Measurements from ENCODE around the gene RABEPK. TPM values are rescaled to one million over a fixed set of nuclear protein-coding genes. Genes with fewer than 3 reads are reported as not detected.
"Not testable (repeated sequence)": the region's sequence is repeated elsewhere in the genome, so short reads cannot be mapped to it uniquely, and the experiment has no call there.

The RABEPK gene
- total and polyA plus RNA-seq, 7 experiments from 2014 or later: 10.7 to 52.5 (median 17.5) TPM

DNA sequence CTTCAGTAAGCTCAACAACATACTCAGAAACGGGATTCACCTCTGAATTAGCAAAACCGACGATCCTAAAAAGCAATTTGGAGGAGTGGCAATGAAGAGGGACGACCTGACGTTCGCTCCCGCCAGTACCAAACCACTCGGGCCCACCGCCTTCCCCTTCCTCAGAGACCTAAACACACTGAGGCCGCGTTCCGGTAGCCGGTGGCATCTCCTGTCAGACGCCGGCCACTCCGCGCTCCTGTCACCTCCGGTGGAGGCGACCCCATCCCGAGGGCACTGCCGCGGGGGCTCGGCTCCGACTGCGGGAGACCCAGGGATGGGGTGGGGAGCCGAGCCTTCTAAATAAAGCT lies 11.4 kb upstream of the RABEPK start:
- ChIA-PET CTCF (interaction anchor here (0.7 kb wide), 1 partner anchor 53 kb away, joined by 3 read pairs; the partner anchor contains the start of gene HSPA5), POLR2A (interaction anchor here (0.7 to 1.9 kb wide), 5 partner anchors 10 to 239 kb away, joined by 3 to 15 read pairs (median 3); partner anchors contain the start of gene HSPA5)
- peaks cover 0 to 6% (median 0%) of the 10 kb centered on the region in 3 experiments for H3K36me3 ChIP-seq (ENCODE audit: control insufficient read depth in 2 of 3, insufficient read depth in 3 of 3, low read length in 3 of 3)

DNA sequence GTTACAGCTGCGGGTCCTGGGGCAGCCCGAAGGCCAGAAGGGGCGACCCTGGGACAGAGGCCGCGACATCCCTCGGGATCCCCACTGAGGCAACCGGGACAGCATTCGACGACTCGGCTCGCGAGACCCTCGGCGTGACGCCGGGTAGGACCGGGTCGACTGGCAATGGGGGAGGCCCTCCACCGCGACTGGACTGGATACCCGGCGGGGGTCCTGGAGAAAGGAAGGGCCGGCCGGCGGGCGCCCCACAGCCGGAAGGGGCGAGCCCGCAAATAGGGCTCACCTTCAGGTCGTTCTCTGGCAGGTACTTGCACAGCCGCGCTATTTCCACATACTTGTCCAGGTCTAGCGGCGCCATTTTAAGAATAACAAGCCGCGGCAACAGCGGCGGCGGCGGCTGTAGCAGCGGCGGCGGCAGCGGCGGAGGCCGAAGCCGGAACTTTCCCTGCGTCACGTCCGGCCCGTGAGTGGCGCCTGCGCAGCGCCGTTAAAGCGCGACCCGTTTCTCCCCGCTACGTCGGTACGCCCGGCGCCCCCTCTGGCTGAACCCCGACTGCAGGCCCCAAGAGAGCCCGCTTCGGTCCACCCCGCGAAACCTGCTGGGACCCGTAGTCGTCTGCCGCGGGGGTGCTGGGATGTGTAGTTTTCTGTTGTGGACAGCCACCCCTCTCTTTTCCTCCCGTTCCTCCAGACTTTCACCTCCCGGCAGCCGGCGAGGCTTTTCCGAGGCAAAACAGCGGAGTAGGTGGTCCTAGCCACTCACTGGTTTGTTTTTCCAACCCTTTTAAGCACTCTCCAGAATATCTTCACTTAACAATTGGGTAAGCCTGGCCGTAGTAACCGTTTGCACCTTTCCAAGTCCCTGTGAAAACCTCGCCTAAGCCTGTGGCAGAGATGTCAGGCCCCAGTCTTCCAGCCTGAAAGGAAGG lies 10.7 kb upstream of the RABEPK start, which contains the start of gene PPP6C:
Gene PPP6C, minus strand, starts transcription at position 443 of the 929 bp plus-strand sequence. Its CDS starts 85 bp downstream, at position 358.
- H3K9me3 ChIP-seq (ENCODE audit: control insufficient read depth in 2 of 3, low read length in 3 of 3): no peaks in the 10 kb centered on the region
- peak; percentile 98 for ATAC-seq
- peaks cover 35 to 51% of the 10 kb centered on the region in 2 donors for H3K4me1 ChIP-seq (ENCODE audit: control insufficient read depth in 2 of 2, insufficient read depth in 2 of 2, low read length in 2 of 2)
- Mint-ChIP-seq H3K27ac (peak within 1 kb of the TSS; percentile 90 to 97 (median 95)), H3K9me3 (no peaks in the 10 kb centered on the region), H3K27me3 (peaks cover 0 to 4% (median 0%) of the 10 kb centered on the region in 5 donors), H3K4me3 (peak within 1 kb of the TSS; percentile 89 to 99 (median 96)), H3K36me3 (peaks cover 0 to 3% (median 0%) of the 10 kb centered on the region in 5 donors), H3K4me1 (peaks cover 35 to 79% (median 57%) of the 10 kb centered on the region in 7 donors)
- peak within 1 kb of the TSS; percentile 99 for H3K4me3 ChIP-seq (ENCODE audit: low read length)
- no peaks in the 10 kb centered on the region for H3K27me3 ChIP-seq (ENCODE audit: control insufficient read depth in 2 of 2, insufficient read depth in 2 of 2, low read length in 2 of 2)
- intact Hi-C loops (cut with micrococcal nuclease): loop anchor here (1.0 to 5.0 kb wide), 10 partner anchors 11 to 417 kb away; partner anchors contain the start of genes GAPVD1 (in 2 of the 2), GOLGA1 (in 2 of the 2), HSPA5 (in 2 of the 2) and RABEPK (in 2 of the 2)
- ChIA-PET POLR2A (interaction anchor here (0.7 to 13.9 kb wide), 12 partner anchors 9 to 248 kb away, joined by 3 to 192 read pairs (median 4); partner anchors contain the start of genes GOLGA1, HSPA5 and RABEPK), CTCF (no interaction called here)
- DNase-seq: peak; percentile 92 to 97 (median 96)
- peaks cover 0 to 6% (median 0%) of the 10 kb centered on the region in 3 experiments for H3K36me3 ChIP-seq (ENCODE audit: control insufficient read depth in 2 of 3, insufficient read depth in 3 of 3, low read length in 3 of 3)
- peak within 1 kb of the TSS; percentile 98 for H3K27ac ChIP-seq (ENCODE audit: low read depth, low read length)

More for the DNA sequence above, 11.4 kb upstream of the RABEPK start:
- Mint-ChIP-seq H3K36me3 (peaks cover 0 to 7% (median 0%) of the 10 kb centered on the region in 5 donors), H3K27ac (peak overlapping the region; percentile 74 to 97 (median 92)), H3K9me3 (no peaks in the 10 kb centered on the region), H3K4me3 (peak overlapping the region; percentile 89 to 99 (median 96)), H3K4me1 (peaks cover 35 to 77% (median 57%) of the 10 kb centered on the region in 7 donors), H3K27me3 (peaks cover 0 to 4% (median 0%) of the 10 kb centered on the region in 5 donors)
- Histone ChIP-seq H3K27me3 (ENCODE audit: control insufficient read depth in 2 of 2, insufficient read depth in 2 of 2, low read length in 2 of 2) (no peaks in the 10 kb centered on the region), H3K4me3 (ENCODE audit: low read length) (peak overlapping the region; percentile 99), H3K9me3 (ENCODE audit: control insufficient read depth in 2 of 3, low read length in 3 of 3) (no peaks in the 10 kb centered on the region), H3K27ac (ENCODE audit: low read depth, low read length) (peak overlapping the region; percentile 98), H3K4me1 (ENCODE audit: control insufficient read depth in 2 of 2, insufficient read depth in 2 of 2, low read length in 2 of 2) (peaks cover 29 to 45% of the 10 kb centered on the region in 2 donors)
- ATAC-seq (peak; percentile 1), DNase-seq (peak in 6 of 9 donors; percentile 24 to 32 (median 30))
- intact Hi-C loops (cut with micrococcal nuclease): loop anchor here (1.0 to 5.0 kb wide), 9 partner anchors 11 to 417 kb away; partner anchors contain the start of genes GAPVD1 (in 2 of the 2), RABEPK (in 2 of the 2), ARPC5L (in 1 of the 2) and GOLGA1 (in 1 of the 2)

DNA sequence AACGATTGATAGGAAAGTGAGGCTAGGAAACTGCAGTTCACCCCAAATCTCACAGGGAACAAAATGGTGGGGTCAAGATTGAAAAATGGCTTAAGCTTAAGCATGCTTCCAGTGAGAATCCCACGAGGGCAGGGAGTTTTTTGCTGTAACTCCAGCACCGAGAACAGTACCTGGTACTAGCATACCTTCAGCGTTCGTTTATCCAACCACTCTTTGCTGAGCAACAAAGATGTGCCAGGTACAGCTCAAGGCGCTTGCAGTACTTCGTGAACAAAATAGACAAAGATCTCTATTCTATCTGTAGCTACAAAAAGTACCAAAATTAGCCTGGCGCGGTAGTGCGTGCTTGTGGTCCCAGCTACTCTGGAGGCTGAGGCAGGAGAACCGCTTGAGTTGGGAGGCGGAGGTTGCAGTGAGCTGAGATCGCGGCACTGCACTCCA lies 10.0 kb upstream of the RABEPK start:
- peak in 6 of 9 donors; percentile 22 to 36 (median 26) for DNase-seq
- intact Hi-C loops (cut with micrococcal nuclease): loop anchor here (1.0 kb wide), 3 partner anchors 47 to 249 kb away; partner anchors contain the start of genes HSPA5 (in 2 of the 2), GOLGA1 (in 1 of the 2) and SCAI (in 1 of the 2)
- Mint-ChIP-seq H3K4me3 (peak overlapping the region; percentile 89 to 99 (median 96)), H3K27ac (peak overlapping the region; percentile 90 to 97 (median 95)), H3K36me3 (peaks cover 0 to 3% (median 0%) of the 10 kb centered on the region in 5 donors), H3K4me1 (peaks cover 30 to 80% (median 57%) of the 10 kb centered on the region in 7 donors), H3K9me3 (no peaks in the 10 kb centered on the region), H3K27me3 (peaks cover 0 to 4% (median 0%) of the 10 kb centered on the region in 5 donors)
- H3K4me1 ChIP-seq (ENCODE audit: control insufficient read depth in 2 of 2, insufficient read depth in 2 of 2, low read length in 2 of 2): peaks cover 41 to 55% of the 10 kb centered on the region in 2 donors
- H3K27me3 ChIP-seq (ENCODE audit: control insufficient read depth in 2 of 2, insufficient read depth in 2 of 2, low read length in 2 of 2): no peaks in the 10 kb centered on the region
- H3K4me3 ChIP-seq (ENCODE audit: low read length): peak overlapping the region; percentile 99
- peak overlapping the region; percentile 98 for H3K27ac ChIP-seq (ENCODE audit: low read depth, low read length)
- ATAC-seq: no peak
- CTCF ChIA-PET: interaction anchor here (0.7 to 1.0 kb wide), 2 partner anchors 11 to 51 kb away, joined by 3 read pairs; partner anchors contain the start of gene HSPA5
- no peaks in the 10 kb centered on the region for H3K9me3 ChIP-seq (ENCODE audit: control insufficient read depth in 2 of 3, low read length in 3 of 3)
- POLR2A ChIA-PET: interaction anchor here (0.6 to 13.9 kb wide), 10 partner anchors 9 to 249 kb away, joined by 3 to 192 read pairs (median 4); partner anchors contain the start of genes GOLGA1, HSPA5 and RABEPK
- H3K36me3 ChIP-seq (ENCODE audit: control insufficient read depth in 2 of 3, insufficient read depth in 3 of 3, low read length in 3 of 3): peaks cover 0 to 6% (median 0%) of the 10 kb centered on the region in 3 experiments

DNA sequence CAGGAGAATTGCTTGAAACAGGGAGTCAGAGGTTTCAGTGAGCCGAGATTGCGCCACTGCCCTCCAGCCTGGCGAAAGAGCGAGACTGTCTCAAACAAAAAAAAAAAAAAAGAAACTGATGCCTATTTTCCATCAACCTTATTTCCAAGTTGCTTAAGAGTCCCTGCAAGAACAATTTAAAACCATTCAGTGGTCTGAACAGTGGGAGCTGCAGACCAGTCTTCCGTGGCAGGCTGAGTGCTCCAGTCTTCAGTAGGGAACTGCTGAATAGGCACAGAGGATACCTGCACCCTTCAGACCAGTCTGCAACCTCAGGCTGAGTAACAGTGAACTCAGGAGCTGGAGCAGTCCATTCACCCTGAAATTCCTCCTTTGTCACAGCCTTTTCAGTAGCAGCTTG lies 5.9 kb upstream of the RABEPK start:
- CTCF ChIA-PET; ATAC-seq; H3K9me3 Mint-ChIP-seq; H3K27me3 ChIP-seq (ENCODE audit: control insufficient read depth in 2 of 2, insufficient read depth in 2 of 2, low read length in 2 of 2); H3K9me3 ChIP-seq (ENCODE audit: control insufficient read depth in 2 of 3, low read length in 3 of 3); H3K36me3 Mint-ChIP-seq; H3K36me3 ChIP-seq (ENCODE audit: control insufficient read depth in 2 of 3, insufficient read depth in 3 of 3, low read length in 3 of 3): not testable (repeated sequence)
- Histone ChIP-seq H3K27ac (ENCODE audit: low read depth, low read length) (peak overlapping the region; percentile 71), H3K4me1 (ENCODE audit: control insufficient read depth in 2 of 2, insufficient read depth in 2 of 2, low read length in 2 of 2) (peaks cover 45 to 66% of the 10 kb centered on the region in 2 donors), H3K4me3 (ENCODE audit: low read length) (peak overlapping the region; percentile 55)
- Mint-ChIP-seq H3K27ac (peak overlapping the region; percentile 58 to 98 (median 95)), H3K27me3 (peaks cover 0 to 14% (median 0%) of the 10 kb centered on the region in 5 donors), H3K4me1 (peaks cover 36 to 91% (median 70%) of the 10 kb centered on the region in 7 donors), H3K4me3 (peak overlapping the region; percentile 57 to 99 (median 88))
- intact Hi-C loops (cut with micrococcal nuclease): loop anchor here in 1 of 2 donors (2.0 kb wide), 1 partner anchor 52 kb away; the partner anchor contains the start of gene SCAI
- peak in 1 of 9 donors; percentile 19 for DNase-seq
- POLR2A ChIA-PET: interaction anchor here (0.6 to 13.9 kb wide), 10 partner anchors 10 to 635 kb away, joined by 3 to 192 read pairs (median 4); partner anchors contain the start of genes GOLGA1 and HSPA5

DNA sequence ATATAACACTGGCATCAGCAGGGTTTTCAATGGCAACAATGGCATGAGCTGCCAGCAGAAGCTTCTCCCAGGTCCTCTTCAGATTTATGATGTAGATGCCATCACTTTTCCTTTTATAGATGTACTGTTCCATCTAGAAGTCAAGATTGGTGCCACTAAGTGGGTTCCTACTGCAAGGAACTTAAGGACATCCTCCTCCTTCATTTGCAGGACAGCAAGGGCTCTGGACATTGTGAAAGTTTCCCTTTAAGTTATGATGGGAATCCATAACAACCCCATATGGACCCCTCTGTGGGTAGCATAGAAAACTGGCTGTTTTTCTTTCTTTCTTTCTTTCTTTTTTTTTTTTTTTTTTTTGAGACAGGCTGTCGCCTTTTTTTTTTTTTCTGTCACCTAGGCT lies 4.8 kb upstream of the RABEPK start:
- Mint-ChIP-seq H3K4me1 (peaks cover 32 to 90% (median 68%) of the 10 kb centered on the region in 7 donors), H3K4me3 (peak overlapping the region in 9 of 10 donors; percentile 79 to 99 (median 90)), H3K27me3 (peaks cover 0 to 10% (median 0%) of the 10 kb centered on the region in 5 donors), H3K27ac (peak overlapping the region in 8 of 9 donors; percentile 81 to 98 (median 96))
- POLR2A ChIA-PET: interaction anchor here (0.6 to 13.9 kb wide), 12 partner anchors 11 to 335 kb away, joined by 3 to 192 read pairs (median 4); partner anchors contain the start of genes GOLGA1 and HSPA5
- Histone ChIP-seq H3K4me1 (ENCODE audit: control insufficient read depth in 2 of 2, insufficient read depth in 2 of 2, low read length in 2 of 2) (peaks cover 42 to 68% of the 10 kb centered on the region in 2 donors), H3K4me3 (ENCODE audit: low read length) (peak overlapping the region; percentile 55), H3K27ac (ENCODE audit: low read depth, low read length) (peak overlapping the region; percentile 71)
- CTCF ChIA-PET: interaction anchor here (0.6 kb wide), 2 partner anchors 64 to 159 kb away, joined by 3 to 5 read pairs; no protein-coding TSS in a partner anchor
- H3K27me3 ChIP-seq (ENCODE audit: control insufficient read depth in 2 of 2, insufficient read depth in 2 of 2, low read length in 2 of 2); H3K9me3 Mint-ChIP-seq; H3K36me3 ChIP-seq (ENCODE audit: control insufficient read depth in 2 of 3, insufficient read depth in 3 of 3, low read length in 3 of 3); H3K36me3 Mint-ChIP-seq; ATAC-seq; H3K9me3 ChIP-seq (ENCODE audit: control insufficient read depth in 2 of 3, low read length in 3 of 3): not testable (repeated sequence)
- intact Hi-C loops (cut with micrococcal nuclease): loop anchor here in 1 of 2 donors (1.0 to 2.0 kb wide), 2 partner anchors 46 to 53 kb away; partner anchors contain the start of genes HSPA5 and SCAI
- DNase-seq: peak in 3 of 9 donors; percentile 37 to 56 (median 52)

Data from naive thymus-derived CD4-positive, alpha-beta T cell (primary cell).